Stimulated activated CD4-positive, alpha-beta T cell treated with anti-CD3 and anti-CD28 coated beads, Interleukin-15, amount 100 ng/mL, for 24 hours (primary cell): ENCODE results near the gene CCDC127.

ENCODE experiments used
- DNase-seq: peaks from one replicate; pipeline ENCODE4 v3.0.0-alpha.2; 2020

CCDC127 gene

DNA sequence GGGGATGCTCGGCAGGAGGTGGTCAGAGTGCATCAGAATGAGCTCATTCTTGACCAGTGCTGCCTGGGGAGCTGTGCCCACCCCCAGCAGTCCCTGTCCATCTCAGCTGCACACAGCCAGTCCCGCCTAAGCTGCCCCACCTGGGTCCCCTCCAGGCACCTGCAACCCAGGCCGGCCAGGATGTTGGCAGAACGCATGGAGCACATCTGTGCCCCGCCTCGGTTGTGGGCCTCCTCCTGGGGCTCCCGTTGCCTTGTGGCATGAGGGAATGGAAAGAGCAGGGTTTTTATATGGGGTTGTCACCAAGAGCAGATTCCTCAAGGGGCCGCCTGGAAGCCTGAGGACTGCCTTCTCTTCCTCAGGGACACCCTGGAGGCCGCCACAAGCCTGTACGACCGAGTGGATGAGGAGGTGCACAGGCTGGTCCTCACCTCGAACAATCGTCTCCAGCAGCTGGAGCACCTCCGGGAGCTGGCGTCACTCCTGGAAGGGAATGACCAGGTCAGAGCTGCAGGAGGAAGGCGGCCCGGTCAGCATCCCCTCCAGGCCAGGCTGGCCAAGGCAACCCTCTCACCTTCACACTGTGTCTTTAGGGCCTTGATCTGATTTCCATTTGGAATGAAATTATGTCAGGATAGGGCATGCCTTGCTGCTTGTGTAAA is 61.4 kb downstream of the CCDC127 start:
- no peak for DNase-seq

DNA sequence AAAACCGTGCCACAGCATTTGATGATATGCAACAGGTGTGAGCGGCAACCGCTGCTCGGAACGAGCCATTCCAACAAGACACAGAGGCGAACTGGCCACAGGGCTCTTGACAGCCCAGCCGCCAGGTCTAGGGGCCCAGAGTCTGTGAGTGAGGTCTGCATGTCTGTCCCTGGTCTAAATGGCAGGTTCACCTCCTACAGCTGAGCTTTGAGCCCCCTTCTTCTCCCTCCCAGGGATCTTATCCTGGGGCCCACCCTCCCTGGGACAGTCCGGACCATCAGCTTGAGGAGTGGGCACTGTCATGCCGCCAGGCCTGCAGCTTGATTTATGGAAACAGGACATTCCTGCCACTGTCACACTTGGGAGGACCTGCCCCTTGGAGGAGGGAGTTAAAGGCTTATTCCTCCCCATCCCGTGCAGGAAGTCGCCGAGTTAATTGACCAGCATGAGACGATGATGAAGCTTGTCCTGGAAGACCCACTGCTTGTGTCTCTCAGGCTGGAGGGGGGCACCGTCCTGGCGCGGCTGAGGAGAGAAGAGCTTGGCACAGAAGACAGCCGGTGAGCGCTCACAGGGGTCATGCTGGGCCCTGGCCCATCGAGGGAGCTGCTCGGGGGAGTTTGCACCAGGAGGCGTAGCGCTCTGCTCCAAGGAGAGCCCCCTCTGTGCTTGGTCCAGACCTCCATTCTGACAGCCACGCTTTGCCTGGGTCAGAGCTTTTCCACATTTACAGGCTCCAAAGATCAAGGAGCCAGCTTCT is 62.1 kb downstream of the CCDC127 start:
- no peak for DNase-seq

DNA sequence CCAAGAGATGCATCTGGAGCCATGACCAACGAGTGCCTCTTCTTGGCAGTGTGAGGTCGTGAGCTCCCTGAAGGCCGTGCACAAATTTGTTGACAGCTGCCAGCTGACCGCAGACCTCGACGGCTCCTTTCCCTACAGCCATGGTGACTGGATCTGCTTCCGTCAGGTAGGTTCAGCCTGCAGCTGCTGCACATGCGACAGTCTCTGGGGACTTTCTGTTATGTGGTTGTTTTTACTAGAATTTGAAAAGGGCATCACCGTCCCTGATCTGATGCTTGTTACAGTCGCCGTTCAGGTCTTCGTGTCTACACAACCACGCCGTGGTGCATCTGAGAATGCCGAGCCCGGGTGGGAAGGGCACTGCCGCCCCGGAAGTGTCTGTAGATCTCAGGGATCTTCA is 63.1 kb downstream of the CCDC127 start:
- no peak for DNase-seq

DNA sequence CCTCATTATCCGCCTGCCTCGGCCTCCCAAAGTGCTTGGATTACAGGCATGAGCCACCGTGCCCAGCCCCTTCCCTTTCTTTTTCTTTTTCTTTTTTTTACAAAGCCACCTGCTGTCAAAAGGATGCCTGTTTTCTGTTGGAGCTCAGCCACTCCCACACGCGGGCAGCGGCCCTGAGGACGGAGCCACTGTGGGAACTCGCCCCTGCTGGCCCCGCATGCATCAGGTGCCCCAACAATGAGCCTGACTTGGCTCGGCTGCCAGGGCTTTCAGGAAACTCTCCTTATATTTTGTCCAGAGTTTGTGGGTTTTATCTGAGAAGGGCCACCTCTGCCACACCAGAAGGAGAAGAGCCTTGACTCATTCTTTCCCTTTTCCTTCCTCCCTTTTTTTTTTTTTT is 63.7 kb downstream of the CCDC127 start:
- DNase-seq, result no peak

DNA sequence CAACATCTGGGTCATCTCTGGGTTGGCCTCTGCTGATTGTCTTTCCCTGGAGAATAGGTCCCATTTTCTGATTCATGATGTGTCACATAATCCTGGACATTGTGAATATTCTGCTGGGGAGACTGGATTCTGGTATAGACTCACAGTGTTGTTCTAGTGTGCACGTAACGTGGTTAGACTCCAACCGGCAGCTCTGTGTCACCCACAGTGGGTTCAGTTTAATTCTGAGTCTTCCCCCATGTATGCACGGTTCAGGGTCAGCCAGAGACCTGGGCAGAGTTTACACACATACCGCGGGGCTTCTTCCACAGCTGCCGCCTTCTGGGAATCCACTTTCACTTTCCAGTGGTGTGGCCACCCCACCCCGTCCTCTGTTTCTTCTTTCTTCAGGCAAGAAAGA is 64.7 kb downstream of the CCDC127 start:
- no peak for DNase-seq

DNA sequence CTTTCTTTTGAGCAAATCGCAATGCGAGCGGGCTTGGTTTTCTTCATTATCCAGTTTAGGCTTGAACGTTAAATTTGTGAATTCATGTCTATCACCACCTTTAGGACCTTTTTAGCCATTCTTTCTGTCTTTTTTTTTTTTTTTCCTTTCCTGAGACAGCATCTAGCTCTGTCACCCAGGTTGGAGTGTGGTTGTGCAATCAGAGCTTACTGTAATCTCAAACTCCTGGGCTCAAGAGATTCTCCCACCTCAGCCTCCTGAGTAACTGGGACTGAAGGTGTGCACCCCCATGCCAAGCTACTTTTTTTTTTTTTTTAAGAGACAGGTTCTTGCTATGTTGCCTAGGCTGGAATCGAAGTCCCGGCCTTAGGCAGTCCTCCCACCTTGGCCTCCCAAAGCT is 65.9 kb downstream of the CCDC127 start:
- DNase-seq, result no peak

DNA sequence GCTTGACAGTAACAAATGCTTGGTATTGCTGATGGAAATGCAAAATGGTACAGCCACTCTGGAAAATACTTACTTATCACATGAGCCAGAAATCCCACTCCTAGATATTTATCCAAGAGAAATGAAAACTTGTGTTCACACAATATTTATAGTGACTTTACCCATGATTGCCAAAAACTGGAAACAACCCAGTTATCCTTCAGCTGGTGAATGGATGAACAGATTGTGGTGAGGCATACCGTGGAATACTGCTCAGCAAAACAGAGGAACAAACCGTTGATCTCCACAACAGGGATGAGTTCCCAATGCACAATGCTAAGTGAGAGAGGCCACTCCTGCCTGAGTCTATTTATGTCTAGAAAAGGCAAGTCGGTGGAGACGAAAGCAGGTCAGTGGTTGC is 67.2 kb downstream of the CCDC127 start:
- no peak for DNase-seq

DNA sequence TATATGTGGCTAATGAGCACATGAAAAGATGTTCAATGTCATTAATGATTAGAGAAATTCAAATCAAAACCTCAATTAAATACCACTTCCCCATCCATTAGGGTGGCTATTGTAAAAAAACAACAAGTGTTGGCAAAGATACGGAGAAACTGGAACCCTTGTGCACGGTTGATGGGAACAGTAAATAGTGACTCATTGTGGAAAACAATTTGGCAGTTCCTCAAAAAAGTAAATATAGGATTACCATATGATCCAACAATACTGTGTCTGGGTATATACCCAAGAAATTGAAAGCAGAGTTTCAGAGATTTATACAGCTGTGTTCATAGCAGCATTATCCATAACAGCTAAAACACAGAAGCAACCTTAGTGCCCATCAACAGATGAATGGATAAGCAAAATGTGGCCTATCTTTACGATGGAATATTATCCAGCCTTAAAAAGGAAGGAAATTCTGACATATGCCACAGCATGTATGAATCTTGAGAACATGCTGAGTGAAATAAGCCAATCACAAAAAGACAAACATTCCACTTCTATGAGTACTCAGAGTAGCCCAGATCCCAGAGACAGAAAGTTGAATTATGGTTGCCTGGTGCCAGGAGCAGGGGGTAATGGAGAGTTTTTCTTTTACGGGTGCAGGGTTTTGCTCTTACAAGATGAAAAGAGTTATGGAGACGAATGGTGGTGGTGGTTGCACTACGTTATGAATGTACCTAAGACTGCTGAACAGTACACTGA is 68.0 kb downstream of the CCDC127 start:
- no peak for DNase-seq

DNA sequence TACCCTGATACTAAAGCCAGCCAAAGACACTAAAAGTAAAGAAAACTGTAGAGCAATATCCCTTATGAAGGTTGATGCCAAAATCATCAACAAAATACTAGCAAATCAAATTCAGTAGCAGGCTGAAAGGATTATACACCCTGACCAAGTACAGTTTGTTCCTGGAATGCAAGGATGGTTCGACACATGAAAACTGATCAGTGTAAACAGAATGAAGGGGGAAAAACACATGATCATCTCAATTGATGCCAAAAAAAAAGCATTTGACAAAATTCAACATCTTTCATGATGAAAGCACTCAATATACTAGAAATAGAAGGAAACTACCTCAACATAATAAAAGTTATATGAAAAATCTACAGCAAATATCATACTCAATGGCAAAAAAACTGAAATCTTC is 70.2 kb downstream of the CCDC127 start:
- DNase-seq, result no peak
